Body of pancreas (tissue), 4 donors: Measurements from ENCODE around the gene RBM47. TPM values are rescaled to one million over a fixed set of nuclear protein-coding genes. Genes with fewer than 3 reads are reported as not detected.
A peak's percentile ranks its signal among the peaks of the same experiment; 100 is the strongest.
"Not testable (repeated sequence)": the region's sequence is repeated elsewhere in the genome, so short reads cannot be mapped to it uniquely, and the experiment has no call there.

Experiments
- ATAC-seq: fragments of 150-250 bp; one replicate; pipeline ENCODE4 v1.9.1; 2016
- DNase-seq, 4 donors: peaks; one replicate each; pipeline ENCODE4 v3.0.0-alpha.2; 2019
- H3K27ac ChIP-seq, 4 donors: fragments of 200-600 bp; sonication (generic); 1 replicate in 3 of 4; 2 replicates in 1 of 4; pipeline versions ENCODE4 v1.5.1 to v1.6.1; 2016 to 2019; ENCODE audit warnings: mild to moderate bottlenecking in 1 of 4, mixed read lengths in 1 of 4, moderate library complexity in 1 of 4
- H3K27me3 ChIP-seq, 2 donors: fragments of 200-600 bp; sonication (generic); one replicate each; pipeline ENCODE4 v1.6.0; 2016; ENCODE audit warnings: mild to moderate bottlenecking in 1 of 2
- H3K36me3 ChIP-seq, 2 donors: fragments of 200-600 bp; sonication (generic); replicated peaks in 1 of 2; 2 replicates each; pipeline ENCODE4 v1.5.1; 2016; ENCODE audit warnings: low read depth in 2 of 2; ENCODE audit not compliant: insufficient read depth in 1 of 2
- H3K4me1 ChIP-seq: fragments of 200-600 bp; sonication (generic); one replicate; pipeline ENCODE4 v1.6.0; 2016
- H3K4me3 ChIP-seq, 2 donors: fragments of 200-600 bp; sonication (generic); 1 replicate in 1 of 2; 2 replicates in 1 of 2; pipeline ENCODE4 v1.5.1; 2016 to 2019
- H3K9me3 ChIP-seq, 3 donors: fragments of 200-600 bp; sonication (generic); 1 replicate in 2 of 3; 2 replicates in 1 of 3; pipeline ENCODE4 v1.5.1; 2016
- POLR2A ChIP-seq, 3 donors: fragments of 450-650 bp; IDR thresholded peaks; one replicate each; pipeline ENCODE4 v1.6.1; 2016; ENCODE audit warnings: antibody characterized with exemption in 3 of 3, mild to moderate bottlenecking in 2 of 3
- WGBS, 2 donors: methylation state at CpG; one replicate each; pipeline ENCODE4 v1.1.5; 2017; 5-methylcytosine and 5-hydroxymethylcytosine counted together
- intact Hi-C: fragments of 100-400 bp; cut with DNase I; formaldehyde crosslinking; loops from one replicate; pipeline ENCODE4 v1.15.1; 2023
- total RNA-seq, 2 donors: library from RNA; depleted of rRNA; stranded (reverse); fragments of >200 nt; gene quantifications; one replicate each; pipeline ENCODE4 v1.1.0, GENCODE V29; 2016
- TF ChIP-seq, protein P1 (sequence below), 7 experiments: fragments of 450-650 bp in 4 of 7; fragments of 200-600 bp in 3 of 7; sonication (generic) in 3 of 7; IDR thresholded peaks; one replicate each; pipeline ENCODE4 v1.5.1; 2016 to 2019; ENCODE audit warnings: antibody characterized with exemption in 7 of 7

The RBM47 gene
- total RNA-seq, 2 donors from 2014 or later: 79.9 to 99.5 TPM

DNA sequence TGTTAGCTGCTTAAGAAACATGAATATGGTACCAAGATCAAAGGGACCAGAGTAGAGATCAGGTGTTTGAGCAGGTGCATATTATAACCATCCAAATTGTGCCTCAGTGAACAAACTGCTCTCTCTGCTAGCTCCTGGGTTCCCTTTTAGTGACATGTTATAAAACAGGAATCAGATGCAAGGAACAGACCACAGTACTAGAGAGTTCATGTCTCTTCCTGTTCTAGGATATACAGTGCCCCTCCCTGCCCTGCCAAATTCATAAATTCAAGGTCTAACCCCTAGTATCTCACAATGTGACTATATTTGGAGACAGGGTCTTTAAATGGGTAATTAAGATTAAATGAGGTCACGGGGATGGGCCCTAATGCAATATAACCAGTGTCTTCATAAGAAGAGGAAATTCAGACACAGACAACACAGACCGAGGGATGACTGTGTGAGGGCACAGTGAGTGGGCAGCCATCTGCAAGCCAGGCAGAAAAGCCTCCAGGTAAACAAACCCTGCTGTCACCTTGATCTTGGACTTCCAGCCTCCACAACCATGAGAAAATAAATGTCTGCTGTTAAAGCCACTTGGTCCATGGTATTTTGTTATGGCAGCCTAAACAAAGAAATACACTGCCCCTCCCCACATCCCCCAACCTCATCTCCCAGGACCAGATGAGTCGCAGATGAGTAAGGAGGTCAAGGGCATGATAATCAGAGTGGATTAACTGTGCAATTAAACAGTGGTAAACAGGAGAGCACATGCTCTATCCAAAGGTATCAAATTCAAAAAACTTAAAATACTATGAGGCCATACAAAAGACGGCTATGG lies 82.5 kb downstream of the RBM47 start:
- peaks cover 53% of the 10 kb centered on the region for H3K4me1 ChIP-seq
- H3K27ac ChIP-seq: peak overlapping the region; percentile 41 to 70 (median 62)
- TF ChIP-seq POLR2A (IDR thresholded peaks at IDR 0.05): no peak
- TF ChIP-seq, protein P1, sequence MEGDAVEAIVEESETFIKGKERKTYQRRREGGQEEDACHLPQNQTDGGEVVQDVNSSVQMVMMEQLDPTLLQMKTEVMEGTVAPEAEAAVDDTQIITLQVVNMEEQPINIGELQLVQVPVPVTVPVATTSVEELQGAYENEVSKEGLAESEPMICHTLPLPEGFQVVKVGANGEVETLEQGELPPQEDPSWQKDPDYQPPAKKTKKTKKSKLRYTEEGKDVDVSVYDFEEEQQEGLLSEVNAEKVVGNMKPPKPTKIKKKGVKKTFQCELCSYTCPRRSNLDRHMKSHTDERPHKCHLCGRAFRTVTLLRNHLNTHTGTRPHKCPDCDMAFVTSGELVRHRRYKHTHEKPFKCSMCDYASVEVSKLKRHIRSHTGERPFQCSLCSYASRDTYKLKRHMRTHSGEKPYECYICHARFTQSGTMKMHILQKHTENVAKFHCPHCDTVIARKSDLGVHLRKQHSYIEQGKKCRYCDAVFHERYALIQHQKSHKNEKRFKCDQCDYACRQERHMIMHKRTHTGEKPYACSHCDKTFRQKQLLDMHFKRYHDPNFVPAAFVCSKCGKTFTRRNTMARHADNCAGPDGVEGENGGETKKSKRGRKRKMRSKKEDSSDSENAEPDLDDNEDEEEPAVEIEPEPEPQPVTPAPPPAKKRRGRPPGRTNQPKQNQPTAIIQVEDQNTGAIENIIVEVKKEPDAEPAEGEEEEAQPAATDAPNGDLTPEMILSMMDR (IDR thresholded peaks at IDR 0.05): no peak
- H3K36me3 ChIP-seq: no peaks in the 10 kb centered on the region
- no peak for DNase-seq
- no peak overlapping the region for H3K4me3 ChIP-seq
- no peak for ATAC-seq
- H3K27me3 ChIP-seq: no peaks in the 10 kb centered on the region
- H3K9me3 ChIP-seq: no peaks in the 10 kb centered on the region
- WGBS, 2 donors: 75 to 78% methylated on average over 4 of the region's 4 CpGs
- intact Hi-C loops: no loop called here

DNA sequence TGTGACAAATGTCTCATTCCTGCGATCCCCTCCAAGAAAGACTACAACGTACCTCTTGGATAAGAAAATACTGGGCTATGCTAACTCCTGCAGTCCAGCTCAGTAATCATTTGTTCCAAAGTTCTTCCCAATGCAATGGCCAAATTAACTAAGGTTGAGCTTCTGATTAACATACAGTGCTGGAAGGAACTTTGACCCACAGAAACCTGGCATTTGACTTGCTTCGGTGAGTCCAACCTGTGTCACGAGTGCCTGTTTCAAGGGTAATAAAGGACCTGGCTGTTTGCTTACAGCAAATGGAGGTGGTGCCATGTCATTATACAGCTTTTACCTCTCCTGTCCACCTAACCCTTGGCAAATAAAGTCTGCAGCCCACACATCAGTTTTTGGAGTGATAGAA lies 83.2 kb downstream of the RBM47 start:
- Histone ChIP-seq H3K27me3 (no peaks in the 10 kb centered on the region), H3K4me1 (peaks cover 47% of the 10 kb centered on the region), H3K27ac (peak overlapping the region; percentile 61 to 79 (median 66)), H3K9me3 (no peaks in the 10 kb centered on the region), H3K4me3 (no peak overlapping the region), H3K36me3 (no peaks in the 10 kb centered on the region)
- intact Hi-C loops: no loop called here
- peak; percentile 62 to 83 (median 82) for DNase-seq
- WGBS, 2 donors: 17% methylated on average over 4 of the region's 4 CpGs
- TF ChIP-seq, protein P1 (IDR thresholded peaks at IDR 0.05): peak in 1 of 7 experiments; percentile 7
- no peak for TF ChIP-seq POLR2A (IDR thresholded peaks at IDR 0.05)
- ATAC-seq: peak; percentile 78

DNA sequence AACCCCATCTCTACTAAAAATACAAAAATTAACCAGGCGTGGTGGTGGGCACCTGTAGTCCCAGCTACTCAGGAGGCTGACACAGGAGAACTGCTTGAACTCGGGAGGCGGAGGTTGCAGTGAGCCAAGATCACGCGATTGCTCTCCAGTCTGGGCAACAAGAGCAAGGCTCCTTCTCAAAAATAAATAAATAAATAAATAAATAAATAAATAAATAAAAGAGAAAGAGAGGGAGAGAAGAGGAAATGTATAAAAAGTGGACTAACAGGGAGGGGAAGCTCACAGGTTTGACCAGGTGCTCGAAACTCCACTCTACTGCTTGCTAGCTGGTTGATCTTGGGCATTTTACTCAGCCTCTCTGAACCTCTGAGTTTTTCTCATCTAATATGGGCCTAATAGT lies 84.2 kb downstream of the RBM47 start:
- ATAC-seq, H3K4me3 ChIP-seq, intact Hi-C loops, H3K9me3 ChIP-seq, H3K36me3 ChIP-seq, DNase-seq, H3K27me3 ChIP-seq: not testable (repeated sequence)
- WGBS, 2 donors: 95 to 99% methylated on average over 6 of the region's 6 CpGs
- Histone ChIP-seq H3K27ac (peak overlapping the region in 1 of 4 donors; percentile 61), H3K4me1 (peaks cover 44% of the 10 kb centered on the region)

DNA sequence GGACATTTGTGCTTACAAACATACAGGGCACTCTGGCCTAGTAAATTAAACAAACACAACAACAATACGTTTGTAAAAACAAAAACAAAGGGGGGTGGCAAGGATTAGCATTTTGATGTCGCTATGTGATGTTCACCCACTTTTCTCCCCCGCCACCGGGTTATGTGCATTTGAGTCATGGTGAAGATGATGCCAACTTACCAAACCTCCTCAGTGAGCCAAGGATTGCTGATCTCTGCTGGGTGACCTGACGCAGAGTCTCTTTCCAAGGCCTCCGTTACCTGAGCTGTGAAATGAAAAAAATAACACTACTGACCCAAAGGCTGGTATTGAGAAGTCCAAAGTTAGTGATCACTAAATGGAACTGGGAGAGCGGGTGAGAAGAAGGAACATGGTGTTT lies 85.4 kb downstream of the RBM47 start:
- Histone ChIP-seq H3K4me1 (peaks cover 33% of the 10 kb centered on the region), H3K27ac (no peak overlapping the region), H3K36me3 (no peaks in the 10 kb centered on the region), H3K4me3 (no peak overlapping the region), H3K9me3 (no peaks in the 10 kb centered on the region), H3K27me3 (no peaks in the 10 kb centered on the region)
- DNase-seq (no peak), ATAC-seq (no peak)
- intact Hi-C loops: no loop called here
- TF ChIP-seq, protein P1 (IDR thresholded peaks at IDR 0.05): no peak
- TF ChIP-seq POLR2A (IDR thresholded peaks at IDR 0.05): no peak
- 82 to 87% methylated on average over 7 of the region's 7 CpGs for WGBS, 2 donors

DNA sequence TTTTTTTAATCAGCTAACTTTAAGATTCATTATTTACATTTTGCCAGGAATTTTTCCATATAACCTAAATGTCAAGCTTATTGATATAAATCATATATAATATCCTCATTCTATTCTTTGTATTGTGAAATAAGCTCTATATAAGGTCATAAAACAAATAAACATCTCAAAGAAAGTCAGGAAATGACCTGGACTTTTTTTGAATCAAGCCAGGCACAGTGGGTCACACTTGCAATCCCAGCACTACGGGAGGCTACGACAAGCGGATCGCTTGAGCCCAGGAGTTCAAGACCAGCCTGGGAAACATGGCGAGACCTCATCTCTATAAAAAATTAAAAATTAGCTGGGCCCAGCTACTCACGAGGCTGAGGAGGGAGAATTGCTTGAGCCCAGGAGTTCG lies 88.9 kb downstream of the RBM47 start:
- no peak for TF ChIP-seq POLR2A (IDR thresholded peaks at IDR 0.05)
- TF ChIP-seq, protein P1 (IDR thresholded peaks at IDR 0.05): no peak
- H3K4me3 ChIP-seq: no peak overlapping the region
- 91 to 96% methylated on average over 7 of the region's 7 CpGs for WGBS, 2 donors
- H3K4me1 ChIP-seq: peaks cover 2% of the 10 kb centered on the region
- ATAC-seq (no peak), DNase-seq (no peak)
- H3K27me3 ChIP-seq: no peaks in the 10 kb centered on the region
- H3K27ac ChIP-seq: no peak overlapping the region
- H3K36me3 ChIP-seq: no peaks in the 10 kb centered on the region
- no peaks in the 10 kb centered on the region for H3K9me3 ChIP-seq
- intact Hi-C loops: no loop called here
